Measurements from ENCODE around the gene CC2D2A. TPM values are rescaled to one million over a fixed set of nuclear protein-coding genes. Genes with fewer than 3 reads are reported as not detected.

The CC2D2A gene
- total and polyA plus RNA-seq, 9 of the 15 experiments (the other 6 are each of a cell fraction or from before 2014, with no cell fraction given) = 0.36 to 2.5 (median 1.6) TPM

DNA sequence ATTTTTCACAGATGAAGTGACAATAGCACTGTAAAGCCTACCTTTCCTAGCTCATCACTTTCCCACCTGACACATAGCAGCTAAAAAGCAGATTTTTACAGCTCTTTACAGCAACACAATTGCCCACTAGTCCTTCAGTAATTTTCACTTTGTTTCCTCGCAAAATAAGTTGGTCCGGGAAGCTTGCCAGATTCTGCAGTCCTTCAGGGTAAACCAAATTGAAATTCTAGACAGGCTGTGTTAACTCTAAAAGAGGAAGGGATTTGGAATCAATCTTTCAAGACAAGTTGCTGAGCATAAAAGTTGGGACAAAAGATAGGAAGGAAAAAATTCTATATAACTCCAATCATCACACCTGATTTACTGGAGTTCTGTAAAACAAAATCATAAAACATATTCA is 33.2 kb upstream of the CC2D2A start (continued):
- TF ChIP-seq COPS2 (conservative IDR thresholded peaks at IDR 0.05) (no peak), ZNF57 (CRISPR knock-in tag; IDR thresholded peaks at IDR 0.05) (no peak), TAL1 (IDR thresholded peaks at IDR 0.05) (no peak)

DNA sequence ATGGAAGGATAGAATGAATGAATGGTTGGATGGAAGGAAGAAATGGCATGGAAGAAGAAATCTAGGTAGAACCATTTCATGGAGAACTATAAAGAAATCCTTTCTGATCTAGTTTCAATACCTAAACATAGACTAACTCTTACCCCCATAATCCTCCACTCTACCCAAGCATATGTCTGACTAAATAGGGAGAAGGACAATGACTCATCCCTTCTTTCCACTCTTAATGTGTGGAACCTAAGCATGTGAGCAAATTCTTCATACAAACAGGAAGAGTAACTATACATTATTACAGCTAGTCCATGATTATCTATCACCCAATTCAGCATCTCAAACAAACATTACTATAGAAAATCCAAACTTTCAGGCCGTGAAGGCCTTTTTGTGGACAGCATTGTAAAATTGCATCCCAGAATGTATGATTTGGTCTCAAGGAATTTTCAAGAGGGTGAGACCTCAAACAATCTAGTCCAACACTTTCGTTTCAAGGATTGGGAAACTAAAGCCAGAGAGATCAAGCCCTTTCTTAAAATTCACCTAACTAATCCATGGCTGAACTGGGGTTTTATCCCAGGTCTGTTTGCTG is 30.6 kb upstream of the CC2D2A start:
- Histone ChIP-seq H3K9ac (ENCODE audit: insufficient read depth in 1 of 2, low read depth in 2 of 2, low read length in 2 of 2) (no peak overlapping the region), H3K27ac (ENCODE audit: extremely low read depth, low read depth, low read length) (no peak overlapping the region), H3K4me2 (ENCODE audit: insufficient read depth, low read length) (no peak overlapping the region), H3K9me3 (replicated peaks; ENCODE audit: control insufficient read depth, insufficient read depth, low read depth, low read length) (no peaks in the 10 kb centered on the region), H3K4me3 (no peak overlapping the region), H3K4me1 (replicated peaks in 1 of 2; ENCODE audit: control insufficient read depth in 2 of 2, insufficient read depth in 2 of 2, low read length in 2 of 2) (no peaks in the 10 kb centered on the region), H3K9me1 (ENCODE audit: control insufficient read depth, insufficient read depth, low read length) (no peaks in the 10 kb centered on the region), H3K79me2 (ENCODE audit: control insufficient read depth, insufficient read depth, low read length) (no peaks in the 10 kb centered on the region), H2AFZ (ENCODE audit: low read depth, low read length) (no peak overlapping the region), H3K27me3 (ENCODE audit: control insufficient read depth in 2 of 2, insufficient read depth in 2 of 2, low read length in 2 of 2) (no peaks in the 10 kb centered on the region; a peak in 1 of 5 replicates), H3K36me3 (ENCODE audit: control insufficient read depth, insufficient read depth, low read length) (no peaks in the 10 kb centered on the region), H4K20me1 (replicated peaks; ENCODE audit: control insufficient read depth, insufficient read depth, low read length) (no peaks in the 10 kb centered on the region)
- BruUV-seq (replicated peaks) = no TSS peak
- FAIRE-seq = no peak
- TF ChIP-seq PRPF4 (IDR thresholded peaks at IDR 0.05; ENCODE audit: insufficient read depth, low read depth, low read length, poor library complexity, severe bottlenecking) (no peak), NFIX (CRISPR knock-in tag; IDR thresholded peaks at IDR 0.05; ENCODE audit: low read depth) (no peak), YBX1 (IDR thresholded peaks at IDR 0.05) (no peak), ZNF408 (CRISPR knock-in tag; IDR thresholded peaks at IDR 0.05; ENCODE audit: low read depth) (no peak), XRCC4 (IDR thresholded peaks at IDR 0.05; ENCODE audit: extremely low read depth, insufficient read depth, insufficient read length) (no peak), ZKSCAN1 (IDR thresholded peaks at IDR 0.05; ENCODE audit: low read depth, low read length) (no peak), ZNF778 (CRISPR knock-in tag; IDR thresholded peaks at IDR 0.05) (no peak), ZNF24 (IDR thresholded peaks at IDR 0.05) (no peak), ZNF695 (CRISPR knock-in tag; IDR thresholded peaks at IDR 0.05) (no peak), RNF2 (IDR thresholded peaks at IDR 0.05) (no peak)
- TF ChIP-seq, protein P1, sequence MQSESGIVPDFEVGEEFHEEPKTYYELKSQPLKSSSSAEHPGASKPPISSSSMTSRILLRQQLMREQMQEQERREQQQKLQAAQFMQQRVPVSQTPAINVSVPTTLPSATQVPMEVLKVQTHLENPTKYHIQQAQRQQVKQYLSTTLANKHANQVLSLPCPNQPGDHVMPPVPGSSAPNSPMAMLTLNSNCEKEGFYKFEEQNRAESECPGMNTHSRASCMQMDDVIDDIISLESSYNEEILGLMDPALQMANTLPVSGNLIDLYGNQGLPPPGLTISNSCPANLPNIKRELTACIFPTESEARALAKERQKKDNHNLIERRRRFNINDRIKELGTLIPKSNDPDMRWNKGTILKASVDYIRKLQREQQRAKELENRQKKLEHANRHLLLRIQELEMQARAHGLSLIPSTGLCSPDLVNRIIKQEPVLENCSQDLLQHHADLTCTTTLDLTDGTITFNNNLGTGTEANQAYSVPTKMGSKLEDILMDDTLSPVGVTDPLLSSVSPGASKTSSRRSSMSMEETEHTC (IDR thresholded peaks at IDR 0.05) = no peak
- TF ChIP-seq, protein P2, sequence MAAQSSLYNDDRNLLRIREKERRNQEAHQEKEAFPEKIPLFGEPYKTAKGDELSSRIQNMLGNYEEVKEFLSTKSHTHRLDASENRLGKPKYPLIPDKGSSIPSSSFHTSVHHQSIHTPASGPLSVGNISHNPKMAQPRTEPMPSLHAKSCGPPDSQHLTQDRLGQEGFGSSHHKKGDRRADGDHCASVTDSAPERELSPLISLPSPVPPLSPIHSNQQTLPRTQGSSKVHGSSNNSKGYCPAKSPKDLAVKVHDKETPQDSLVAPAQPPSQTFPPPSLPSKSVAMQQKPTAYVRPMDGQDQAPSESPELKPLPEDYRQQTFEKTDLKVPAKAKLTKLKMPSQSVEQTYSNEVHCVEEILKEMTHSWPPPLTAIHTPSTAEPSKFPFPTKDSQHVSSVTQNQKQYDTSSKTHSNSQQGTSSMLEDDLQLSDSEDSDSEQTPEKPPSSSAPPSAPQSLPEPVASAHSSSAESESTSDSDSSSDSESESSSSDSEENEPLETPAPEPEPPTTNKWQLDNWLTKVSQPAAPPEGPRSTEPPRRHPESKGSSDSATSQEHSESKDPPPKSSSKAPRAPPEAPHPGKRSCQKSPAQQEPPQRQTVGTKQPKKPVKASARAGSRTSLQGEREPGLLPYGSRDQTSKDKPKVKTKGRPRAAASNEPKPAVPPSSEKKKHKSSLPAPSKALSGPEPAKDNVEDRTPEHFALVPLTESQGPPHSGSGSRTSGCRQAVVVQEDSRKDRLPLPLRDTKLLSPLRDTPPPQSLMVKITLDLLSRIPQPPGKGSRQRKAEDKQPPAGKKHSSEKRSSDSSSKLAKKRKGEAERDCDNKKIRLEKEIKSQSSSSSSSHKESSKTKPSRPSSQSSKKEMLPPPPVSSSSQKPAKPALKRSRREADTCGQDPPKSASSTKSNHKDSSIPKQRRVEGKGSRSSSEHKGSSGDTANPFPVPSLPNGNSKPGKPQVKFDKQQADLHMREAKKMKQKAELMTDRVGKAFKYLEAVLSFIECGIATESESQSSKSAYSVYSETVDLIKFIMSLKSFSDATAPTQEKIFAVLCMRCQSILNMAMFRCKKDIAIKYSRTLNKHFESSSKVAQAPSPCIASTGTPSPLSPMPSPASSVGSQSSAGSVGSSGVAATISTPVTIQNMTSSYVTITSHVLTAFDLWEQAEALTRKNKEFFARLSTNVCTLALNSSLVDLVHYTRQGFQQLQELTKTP (IDR thresholded peaks at IDR 0.05; ENCODE audit: low read depth in 1 of 2, partially characterized antibody in 2 of 2) = no peak
- TF ChIP-seq, protein P3, sequence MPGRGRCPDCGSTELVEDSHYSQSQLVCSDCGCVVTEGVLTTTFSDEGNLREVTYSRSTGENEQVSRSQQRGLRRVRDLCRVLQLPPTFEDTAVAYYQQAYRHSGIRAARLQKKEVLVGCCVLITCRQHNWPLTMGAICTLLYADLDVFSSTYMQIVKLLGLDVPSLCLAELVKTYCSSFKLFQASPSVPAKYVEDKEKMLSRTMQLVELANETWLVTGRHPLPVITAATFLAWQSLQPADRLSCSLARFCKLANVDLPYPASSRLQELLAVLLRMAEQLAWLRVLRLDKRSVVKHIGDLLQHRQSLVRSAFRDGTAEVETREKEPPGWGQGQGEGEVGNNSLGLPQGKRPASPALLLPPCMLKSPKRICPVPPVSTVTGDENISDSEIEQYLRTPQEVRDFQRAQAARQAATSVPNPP (IDR thresholded peaks at IDR 0.05; ENCODE audit: borderline replicate concordance, insufficient read depth, insufficient read length) = no peak
- CTCF ChIA-PET (ENCODE audit: low intra/inter-chr PET ratio) = no interaction called here
- no peak for DNase-seq (ENCODE audit: extremely low read depth in 1 of 4, low spot score in 3 of 4)
- no peak for ATAC-seq
- 0% methylated on average over 2 of the region's 2 CpGs for WGBS (ENCODE audit: insufficient coverage, low coverage, missing lambda C conversion rate)
- in situ Hi-C loops (cut with MboI) (no loop called here), intact Hi-C loops (cut with micrococcal nuclease) (no loop called here)
- POLR2A ChIA-PET = no interaction called here

Data from K562 (cell line).